CD4-positive, alpha-beta T cell treated with Interleukin-15 for 4 hours (primary cell): ENCODE measurements around the gene SIRPB1.
"Not testable (repeated sequence)": the region's sequence is repeated elsewhere in the genome, so short reads cannot be mapped to it uniquely, and the experiment has no call there.

ENCODE experiments used
- DNase-seq: peaks from one replicate; pipeline ENCODE4 v3.0.0-alpha.2; 2020; ENCODE audit warnings: low spot score

SIRPB1 gene

DNA sequence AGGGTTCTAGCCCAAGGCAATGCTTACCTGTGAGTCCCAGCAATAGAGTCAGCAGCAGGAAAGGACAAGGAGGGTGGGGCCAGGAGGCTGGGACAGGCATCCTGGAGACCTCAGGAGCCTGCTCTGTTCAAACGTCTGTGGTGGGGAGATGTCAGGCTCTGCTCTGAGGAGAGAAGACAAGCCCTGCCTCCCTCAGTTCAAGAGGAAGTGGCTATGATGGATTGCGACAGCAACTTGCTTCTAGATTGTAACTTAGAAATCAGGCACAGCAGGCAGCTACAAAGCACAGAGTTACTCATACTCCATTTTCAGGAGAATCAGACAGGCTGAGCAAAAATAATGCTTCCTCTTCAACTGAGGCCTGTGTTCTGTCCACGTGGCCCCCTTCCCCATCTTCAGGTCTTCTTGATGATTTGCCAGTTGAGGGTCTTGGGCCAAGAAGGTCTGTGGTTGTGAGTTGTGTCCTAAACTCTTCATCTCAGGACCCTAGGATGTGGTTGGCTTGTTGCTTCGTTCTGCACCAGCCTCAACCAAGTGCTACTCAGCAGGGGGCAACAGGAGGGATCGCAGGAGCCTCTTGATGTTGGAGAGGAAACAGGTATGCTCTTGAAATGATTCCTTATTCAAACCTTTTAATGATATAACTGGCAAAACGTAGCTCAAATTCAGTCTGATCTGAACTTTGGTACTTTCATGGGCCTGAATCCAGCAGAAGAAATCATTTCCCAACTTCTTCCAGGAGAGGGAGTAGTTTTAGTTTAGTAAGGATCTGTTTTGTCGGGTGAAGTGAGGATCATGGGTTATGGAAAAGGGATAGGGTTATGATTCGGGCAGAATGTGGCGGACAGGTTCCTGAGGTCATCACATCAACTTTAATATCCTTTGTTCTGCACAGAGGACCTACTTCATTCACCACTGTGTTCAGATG lies 31.0 kb downstream of the SIRPB1 start:
- no peak for DNase-seq

DNA sequence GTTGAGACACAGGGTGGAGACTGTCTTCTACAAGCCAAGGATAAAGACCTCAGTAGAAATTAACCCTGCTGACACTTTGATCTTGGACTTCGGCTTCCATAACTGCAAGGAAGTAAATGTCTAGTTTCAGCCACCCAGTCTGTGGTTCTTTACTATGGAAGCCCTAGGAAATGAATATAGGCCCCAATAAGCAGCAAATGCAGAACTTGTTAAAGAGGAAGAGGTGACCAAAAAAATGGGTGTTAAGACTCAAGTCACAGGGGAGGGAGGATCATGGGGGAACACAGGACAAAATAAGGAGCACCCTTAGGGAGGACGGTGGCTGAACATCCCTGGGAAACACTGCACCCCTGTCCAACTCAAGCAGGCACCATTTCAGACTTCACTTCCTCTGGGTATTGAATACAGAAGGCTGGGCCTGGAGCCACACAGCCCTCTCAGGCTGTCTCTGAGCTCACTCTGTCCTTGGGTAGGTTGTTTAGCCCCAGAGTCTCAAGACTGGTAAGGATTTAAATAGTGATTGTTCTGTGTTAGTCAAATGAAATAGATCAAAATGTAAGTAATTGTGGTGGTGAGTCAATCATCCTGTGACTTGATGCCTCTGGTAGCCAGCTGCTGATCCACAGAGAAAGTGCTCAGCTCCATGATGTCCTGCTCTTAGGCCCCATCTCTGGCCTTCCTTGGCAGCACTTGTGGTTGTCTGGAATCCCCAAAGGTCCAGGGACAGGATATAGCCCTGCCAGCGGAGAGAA lies 31.9 kb downstream of the SIRPB1 start:
- no peak for DNase-seq

DNA sequence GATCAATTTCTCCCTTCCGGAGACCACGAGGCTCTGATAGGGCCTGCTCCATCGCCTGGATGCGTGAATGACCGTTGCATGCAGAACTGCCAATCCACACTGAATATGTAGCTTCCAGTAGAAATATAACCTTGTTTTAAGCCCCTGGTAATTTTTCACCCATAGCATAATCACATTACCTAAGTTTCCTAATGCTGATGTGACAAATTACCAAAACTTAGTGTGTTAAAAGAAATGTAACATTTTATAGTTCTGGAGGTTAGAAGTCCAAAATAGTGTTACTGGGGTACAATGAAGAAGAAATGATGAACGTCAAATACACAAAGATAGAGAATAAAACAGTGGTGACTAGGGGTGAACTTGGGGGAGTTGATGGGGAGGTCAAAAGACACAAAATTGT lies 40.3 kb downstream of the SIRPB1 start:
- no peak for DNase-seq

DNA sequence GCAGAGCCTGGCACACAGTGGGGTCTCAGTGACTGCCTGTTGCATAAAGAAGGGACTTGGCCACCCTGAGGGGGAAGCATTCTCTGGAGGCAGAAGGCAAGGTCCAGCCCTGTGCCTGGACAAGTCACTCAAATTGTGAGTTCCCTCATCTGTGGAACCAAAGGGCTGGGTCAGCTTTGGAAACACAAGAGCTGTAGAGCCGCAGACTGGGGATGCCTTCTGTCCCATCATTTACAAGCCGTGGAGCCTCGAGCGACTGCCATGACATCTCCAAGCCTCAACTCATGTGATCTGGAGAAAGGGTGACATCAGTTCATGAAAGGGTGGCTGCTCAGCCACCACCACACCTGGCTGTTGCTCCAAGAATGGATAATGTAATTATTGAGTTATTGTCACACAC lies 41.9 kb downstream of the SIRPB1 start:
- no peak for DNase-seq

DNA sequence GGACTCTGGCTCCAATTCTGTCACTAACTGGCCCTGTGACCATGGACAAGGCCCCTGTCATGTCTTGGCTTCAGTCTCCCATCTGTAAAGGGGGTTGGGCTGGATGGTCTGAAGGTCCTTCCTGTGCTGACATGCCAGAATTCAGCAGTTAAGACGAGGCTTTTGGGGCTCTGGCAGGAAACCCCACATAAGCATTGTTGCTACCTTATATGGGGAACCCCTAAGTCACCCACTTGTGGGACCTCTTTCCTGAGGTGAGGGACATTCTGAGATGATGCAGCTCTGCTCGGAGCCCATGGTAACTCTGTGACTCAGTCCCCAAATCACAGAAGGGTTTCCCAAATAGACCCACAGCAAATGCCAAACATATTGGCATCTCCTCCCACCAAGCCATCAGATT lies 42.5 kb downstream of the SIRPB1 start:
- DNase-seq, result not testable (repeated sequence)

DNA sequence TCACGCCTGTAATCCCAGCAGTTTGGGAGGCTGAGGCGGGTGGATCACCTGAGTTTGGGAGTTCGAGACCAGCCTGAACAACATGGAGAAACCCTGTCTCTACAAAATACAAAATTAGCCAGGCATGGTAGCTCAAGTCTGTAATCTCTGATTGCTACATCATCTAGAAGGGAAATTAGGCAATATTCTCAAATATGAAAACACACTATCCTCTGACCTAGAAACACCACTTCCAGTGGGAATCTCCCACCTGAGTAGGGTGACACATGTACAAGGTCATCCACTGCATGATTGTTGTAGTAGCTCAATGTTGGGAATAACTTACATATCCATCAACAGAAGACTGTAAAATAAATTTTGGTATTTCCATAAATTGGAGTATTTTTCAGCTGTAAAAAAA lies 43.2 kb downstream of the SIRPB1 start:
- DNase-seq, result no peak

DNA sequence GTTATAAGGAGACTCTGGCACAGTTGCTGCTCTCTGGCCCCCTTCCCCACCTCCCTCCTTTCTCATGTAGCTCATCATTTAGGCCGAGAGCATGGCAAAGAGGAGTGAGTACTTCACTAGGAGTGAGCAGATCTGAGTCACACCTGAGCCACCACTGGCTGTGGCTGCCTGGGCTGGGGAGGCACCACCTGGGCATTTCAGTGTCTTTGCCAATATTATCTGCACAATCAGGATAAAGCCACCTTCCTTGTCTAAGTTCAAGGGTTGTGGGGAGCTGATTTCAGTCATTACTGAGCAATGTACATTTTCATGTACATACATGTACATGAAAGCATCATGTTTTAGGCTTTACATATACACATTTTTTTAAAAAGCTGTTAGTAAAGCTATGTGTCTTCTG lies 43.8 kb downstream of the SIRPB1 start:
- DNase-seq, result not testable (repeated sequence)

DNA sequence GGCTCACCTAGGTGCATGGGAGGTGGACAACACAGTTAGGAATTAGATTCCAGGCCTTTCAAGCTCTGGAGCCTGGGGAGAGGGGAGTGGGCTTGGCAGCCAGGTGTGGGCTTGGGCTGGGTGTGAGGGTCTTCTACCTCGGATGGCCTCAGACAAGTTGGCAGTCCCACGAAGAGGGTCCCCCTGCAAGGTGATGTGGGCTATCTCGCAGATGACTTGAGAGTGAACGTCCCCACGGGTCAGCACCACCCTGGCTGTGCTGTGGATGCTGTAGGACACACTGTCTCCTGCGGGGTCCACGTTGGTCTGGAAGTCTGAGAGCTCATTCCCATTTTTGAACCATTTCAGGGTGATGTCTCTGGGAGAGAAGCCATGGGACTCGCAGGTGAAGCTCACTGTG lies 48.2 kb downstream of the SIRPB1 start:
- DNase-seq, result not testable (repeated sequence)
